ENCODE measurements around the gene TPP2.

The TPP2 gene

DNA sequence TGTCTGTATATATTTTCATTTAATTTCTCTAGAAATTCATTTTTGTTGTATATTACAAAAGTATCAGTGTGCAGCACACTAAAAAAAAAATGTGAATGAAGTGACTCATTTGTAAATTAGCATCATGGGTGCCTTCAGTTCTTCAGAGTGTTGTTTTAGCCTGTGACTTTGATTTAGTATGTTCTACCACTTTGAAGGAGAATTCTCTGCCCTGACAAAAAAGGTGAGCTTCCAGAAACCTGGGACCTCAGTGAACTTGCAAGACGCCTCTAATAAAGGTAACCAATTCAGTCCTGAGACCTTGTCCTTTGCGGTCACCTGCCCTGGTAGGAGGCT, 95.7 kb downstream of the TPP2 start:
- FAIRE-seq = no peak
- no peak for DNase-seq (ENCODE audit: low spot score)

DNA sequence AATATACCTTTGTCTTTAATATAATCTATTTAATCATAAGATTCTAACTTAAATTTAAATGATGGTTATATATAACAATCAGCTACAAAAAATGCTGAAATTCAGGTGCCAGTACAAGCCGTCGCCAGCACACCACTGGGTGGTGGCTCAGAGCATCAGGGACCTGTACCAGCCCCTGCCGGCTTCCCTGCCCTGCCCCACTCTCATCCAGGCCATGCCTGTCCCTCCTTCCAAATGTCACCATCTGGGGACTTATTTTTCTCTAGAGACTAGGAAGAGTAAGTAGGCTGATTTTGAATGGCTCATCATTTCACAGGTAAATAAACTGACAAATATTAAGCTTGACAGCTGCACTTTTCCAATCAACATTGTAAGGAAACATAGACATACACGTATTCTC, 96.5 kb downstream of the TPP2 start:
- DNase-seq (ENCODE audit: low spot score) (no peak), FAIRE-seq (no peak)

DNA sequence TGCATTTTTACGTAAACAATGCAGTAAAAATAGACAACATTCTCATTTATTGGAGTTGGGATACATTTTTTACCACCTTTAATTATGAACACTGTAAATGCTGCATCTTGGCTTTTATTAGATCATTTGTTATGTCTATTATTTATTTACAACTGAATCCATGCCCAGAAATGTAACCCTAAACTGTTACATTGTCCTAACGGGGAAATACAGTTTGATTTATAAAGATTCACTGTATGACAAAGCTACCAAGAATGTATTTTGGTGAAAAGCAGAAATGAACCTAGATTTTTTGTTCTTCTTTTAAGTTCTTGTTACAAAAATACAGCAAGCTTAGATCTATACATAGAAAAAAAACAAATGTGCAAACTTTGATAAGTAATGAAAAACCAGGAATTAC, 97.0 kb downstream of the TPP2 start:
- DNase-seq (ENCODE audit: low spot score) (no peak), FAIRE-seq (no peak)

GRCh38 chr13:102694937-102695336, 98.2 kb downstream of the TPP2 start, which contains the start of gene METTL21C:
METTL21C (minus strand) TSS chr13:102695044; CDS start chr13:102694498, 546 bp downstream.
- FAIRE-seq = no peak
- DNase-seq (ENCODE audit: low spot score) = no peak

DNA sequence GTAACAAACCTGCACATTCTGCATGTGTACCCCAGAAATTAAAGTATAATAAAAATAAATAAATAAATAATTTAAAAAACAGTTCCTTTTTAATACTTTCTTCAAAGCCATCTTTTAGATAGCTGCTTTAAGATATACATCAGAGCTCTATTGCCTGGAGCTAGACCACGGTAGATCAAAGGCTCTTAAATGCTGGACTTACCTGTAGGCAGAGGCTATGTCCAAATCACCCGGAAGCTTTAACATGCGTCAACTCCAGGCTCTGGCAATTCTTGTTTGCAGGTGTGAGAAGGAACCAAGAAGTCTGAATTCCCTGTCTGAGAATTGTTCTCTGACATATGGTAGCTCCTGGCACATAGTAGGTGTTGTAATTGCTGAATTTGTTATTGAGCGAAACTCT, 99.7 kb downstream of the TPP2 start:
- FAIRE-seq (no peak), DNase-seq (ENCODE audit: low spot score) (no peak)

DNA sequence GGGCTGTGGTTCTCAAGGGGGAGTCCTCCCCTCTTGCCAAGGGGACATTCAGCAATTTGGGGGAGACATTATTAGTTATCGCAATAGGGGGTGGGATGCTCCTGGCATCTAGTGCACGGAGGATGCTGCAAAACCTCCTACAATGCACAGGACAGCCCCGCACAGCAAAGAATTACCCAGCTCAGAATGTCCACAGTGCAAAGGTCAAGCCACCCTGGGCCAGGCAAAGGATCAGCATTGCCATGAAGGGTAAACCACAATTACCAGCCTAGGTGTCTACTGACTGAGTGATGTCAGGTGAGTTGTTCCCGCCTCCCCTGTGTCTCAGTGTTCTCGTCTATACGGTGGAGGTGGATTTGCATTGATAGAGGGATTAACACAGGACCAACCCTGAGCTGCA, 100.5 kb downstream of the TPP2 start:
- FAIRE-seq = no peak

DNA sequence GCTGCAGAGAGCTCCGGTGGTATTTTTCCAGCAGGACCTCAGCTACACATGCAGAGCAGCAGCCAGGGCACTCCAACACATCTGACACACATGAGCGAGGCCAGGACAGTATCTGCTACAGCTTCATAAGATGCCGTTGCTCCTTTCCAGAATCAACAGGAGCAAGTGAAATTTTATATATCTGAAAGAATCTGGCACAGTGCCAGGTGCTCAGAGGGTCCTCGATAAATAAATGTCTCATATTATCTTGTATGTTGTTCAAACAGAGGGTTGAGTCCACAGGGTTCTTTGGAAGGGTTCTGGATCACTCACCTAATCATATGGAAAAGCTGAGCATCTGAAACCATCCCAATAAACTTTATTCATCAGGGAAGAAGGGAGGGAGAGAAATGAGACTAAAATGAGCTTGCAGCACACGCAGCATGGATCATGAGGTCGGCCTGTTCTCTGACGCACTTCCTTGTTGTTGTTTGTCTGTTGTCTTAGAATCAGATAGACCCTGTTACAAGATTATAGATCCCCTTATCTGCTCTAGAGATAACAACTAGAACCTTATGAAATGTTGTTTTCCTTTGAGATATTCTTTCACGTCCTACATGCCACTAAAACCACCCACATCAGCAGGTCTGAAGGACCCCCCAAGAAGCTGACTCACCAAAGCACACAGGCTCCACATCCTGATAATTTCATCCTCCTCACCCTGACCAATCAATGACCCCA, 101.3 kb downstream of the TPP2 start:
- FAIRE-seq (no peak), DNase-seq (ENCODE audit: low spot score) (no peak)

More for the DNA sequence above, 100.5 kb downstream of the TPP2 start:
- no peak for DNase-seq (ENCODE audit: low spot score)

DNA sequence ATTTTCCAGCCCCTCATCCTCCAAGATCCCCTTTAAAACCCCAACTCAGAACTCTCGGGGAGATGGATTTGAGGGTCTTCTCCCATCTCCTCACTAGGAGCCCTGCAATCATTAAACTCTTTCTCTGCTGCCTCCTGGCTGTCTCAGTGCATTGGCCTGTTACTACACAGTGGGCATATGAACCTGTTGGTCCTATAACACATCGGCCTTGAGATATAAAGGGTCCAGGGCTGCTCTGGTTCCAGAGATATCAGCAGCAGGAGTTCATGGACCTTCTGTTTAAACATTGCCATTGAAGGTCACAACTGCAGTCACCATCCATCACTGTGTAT, 101.8 kb downstream of the TPP2 start:
- FAIRE-seq (no peak), DNase-seq (ENCODE audit: low spot score) (no peak)

DNA sequence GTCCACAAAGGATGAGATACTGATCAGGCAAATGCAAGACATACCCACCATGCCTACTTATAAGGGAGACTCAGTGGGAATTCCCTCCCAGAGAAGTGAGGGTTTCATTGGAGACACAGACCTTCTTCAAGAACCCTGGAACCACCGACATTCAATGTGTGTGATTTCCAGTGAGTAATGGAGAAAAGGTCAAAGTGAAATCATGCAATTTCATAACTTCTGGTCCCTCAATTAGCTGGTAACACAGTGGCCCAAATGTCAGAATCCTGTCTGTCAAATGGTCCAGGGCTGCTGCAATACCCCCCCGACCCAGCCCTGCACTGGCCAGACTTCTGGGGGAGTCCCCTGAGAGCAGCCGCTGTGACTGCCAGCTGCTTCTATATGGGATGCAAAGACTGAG, 102.7 kb downstream of the TPP2 start:
- FAIRE-seq (no peak), DNase-seq (ENCODE audit: low spot score) (no peak)

GRCh38 chr13:102700088-102701031, 103.6 kb downstream of the TPP2 start:
- FAIRE-seq (no peak), DNase-seq (ENCODE audit: low spot score) (no peak)

DNA sequence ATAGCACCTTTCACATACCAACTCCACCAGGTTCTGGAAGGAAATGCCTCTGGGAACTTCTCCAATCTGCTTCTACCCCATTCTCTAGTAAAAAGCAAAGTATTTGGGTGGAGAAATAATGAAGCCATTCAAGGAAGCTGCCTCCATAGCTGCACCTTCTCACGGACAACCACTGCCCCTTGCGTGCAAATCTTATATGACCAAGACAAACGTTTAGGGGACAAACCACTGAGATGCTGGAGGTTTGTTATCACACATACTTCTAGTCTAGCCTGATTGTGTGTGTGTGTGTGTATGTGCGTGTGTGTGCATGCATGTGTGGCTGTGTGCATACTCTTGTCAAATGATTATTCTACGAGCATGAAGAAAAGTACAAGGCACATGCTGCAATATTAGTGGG, 104.5 kb downstream of the TPP2 start:
- no peak for DNase-seq (ENCODE audit: low spot score)
- no peak for FAIRE-seq

GRCh38 chr13:102702965-102703725, 106.4 kb downstream of the TPP2 start:
- no peak for DNase-seq (ENCODE audit: low spot score)
- FAIRE-seq = no peak

- DNase-seq (ENCODE audit: low spot score) = no peak
- FAIRE-seq = no peak
Observed at GRCh38 chr13:102703726-102704035, 106.9 kb downstream of the TPP2 start.

DNA sequence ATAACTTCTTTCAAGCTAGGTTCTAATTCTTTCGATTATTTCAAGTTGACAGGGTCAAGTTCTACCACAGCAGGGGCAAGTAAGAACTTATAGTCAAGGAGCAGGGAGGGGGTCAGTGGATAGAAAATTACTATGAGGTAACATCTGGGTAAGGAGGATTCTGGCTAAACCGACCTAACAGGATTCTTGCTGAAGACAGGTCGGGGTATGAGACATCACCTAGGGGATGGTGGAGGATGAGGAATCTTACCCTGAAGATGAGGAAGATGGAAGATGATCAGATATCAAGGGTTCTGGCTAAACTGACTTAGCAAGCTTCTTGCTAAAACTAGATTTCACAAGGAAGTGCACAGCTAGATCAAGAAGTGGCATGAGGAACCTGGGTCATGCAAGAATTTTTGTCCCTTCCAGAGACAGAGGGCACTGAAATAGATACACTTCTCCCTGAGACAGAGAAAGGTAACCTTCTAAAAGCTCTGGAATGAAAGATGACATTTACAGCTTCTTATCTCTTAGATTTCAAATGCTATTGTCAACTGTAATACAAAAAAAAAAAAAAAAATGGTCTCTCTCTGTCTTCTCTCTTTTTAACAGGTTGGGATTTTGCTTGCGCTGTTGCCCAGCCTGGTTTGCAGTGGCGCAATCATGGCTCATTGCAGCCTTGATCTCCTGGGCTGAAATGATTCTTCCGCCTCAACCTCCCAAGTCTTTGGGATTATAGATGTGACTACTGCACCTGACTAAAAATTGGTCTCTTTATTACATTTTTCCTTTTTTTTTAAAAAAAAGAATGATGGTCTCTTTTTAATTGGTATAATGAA, 107.7 kb downstream of the TPP2 start:
- FAIRE-seq (no peak), DNase-seq (ENCODE audit: low spot score) (no peak)

- FAIRE-seq (peak; percentile 93), DNase-seq (ENCODE audit: low spot score) (peak; percentile 84)
Observed at GRCh38 chr13:102707467-102707866, 110.7 kb downstream of the TPP2 start.

DNA sequence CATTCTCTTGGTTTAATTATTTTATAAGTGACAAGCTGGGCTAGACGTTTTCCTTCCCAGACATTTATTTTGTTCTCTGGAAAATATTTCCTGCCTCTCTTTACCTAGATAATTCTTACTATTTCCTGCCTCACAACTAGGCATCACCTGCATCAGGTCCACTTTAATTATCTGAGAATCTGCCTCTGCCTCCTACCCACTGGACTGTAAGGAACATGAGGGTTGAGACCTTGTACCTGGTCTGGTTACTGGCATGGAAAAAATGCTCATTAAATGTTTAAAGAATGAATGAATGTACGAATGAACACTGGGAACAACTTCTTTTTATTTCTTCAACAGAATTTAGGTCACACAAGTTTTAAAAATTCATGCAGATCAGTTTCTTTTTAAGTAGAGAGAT, 111.4 kb downstream of the TPP2 start:
- FAIRE-seq (no peak), DNase-seq (ENCODE audit: low spot score) (no peak)

GRCh38 chr13:102708991-102709390, 112.2 kb downstream of the TPP2 start:
- DNase-seq (ENCODE audit: low spot score) (no peak), FAIRE-seq (no peak)

- FAIRE-seq (no peak), DNase-seq (ENCODE audit: low spot score) (no peak)
Observed at GRCh38 chr13:102709536-102709935, 112.8 kb downstream of the TPP2 start.

DNA sequence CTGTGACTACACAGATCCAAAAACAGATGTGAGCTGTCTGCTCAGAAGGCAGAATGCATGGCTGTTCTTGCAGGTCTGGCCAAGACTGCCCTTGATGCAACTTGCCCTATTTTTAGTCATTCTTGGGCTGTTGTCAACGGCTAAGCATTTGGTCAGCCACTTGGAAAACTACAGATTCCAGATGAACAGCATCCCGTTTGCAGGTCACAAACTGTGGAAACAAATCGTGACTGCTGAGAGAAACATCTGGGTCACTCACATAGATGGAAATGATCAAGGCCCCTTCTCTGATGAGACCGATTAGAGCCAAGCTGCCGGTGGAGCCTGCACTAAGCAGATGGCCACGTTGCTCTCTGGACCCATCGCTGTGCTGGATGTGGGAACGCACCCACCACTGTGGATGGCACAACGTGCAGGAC, 113.5 kb downstream of the TPP2 start:
- no peak for DNase-seq (ENCODE audit: low spot score)
- FAIRE-seq = no peak

DNA sequence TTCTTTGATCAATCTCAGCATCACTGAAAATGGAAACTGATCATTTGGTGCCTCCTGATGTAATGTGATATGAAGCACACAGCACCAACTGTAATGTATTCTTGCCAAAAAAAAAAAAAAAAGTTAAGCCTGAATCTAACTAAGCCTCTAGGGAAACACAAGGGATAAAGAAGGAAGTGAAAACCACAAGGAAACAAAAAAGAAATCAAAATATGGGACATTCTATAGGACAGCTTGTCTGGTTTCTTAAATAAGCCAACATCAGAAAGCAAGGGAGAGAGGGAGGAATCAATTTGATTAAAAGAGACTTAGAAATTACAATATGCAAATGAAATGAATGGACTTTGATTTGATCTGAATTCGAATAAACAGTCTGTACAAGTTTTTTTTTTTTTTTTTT, 118.7 kb downstream of the TPP2 start:
- FAIRE-seq (no peak), DNase-seq (ENCODE audit: low spot score) (no peak)

GRCh38 chr13:102718746-102719145, 122.0 kb downstream of the TPP2 start:
- FAIRE-seq (no peak), DNase-seq (ENCODE audit: low spot score) (no peak)

Data from RCC 7860 (cell line).